Fibroblast of upper back skin (primary cell): ENCODE results near the gene TRIM34.
"Not testable (repeated sequence)": the region's sequence is repeated elsewhere in the genome, so short reads cannot be mapped to it uniquely, and the experiment has no call there.

ENCODE experiments used
- DNase-seq: peaks from one replicate; pipeline ENCODE4 v3.0.0-alpha.2; 2013

TRIM34 gene

GRCh38 chr11:5624489-5625279 lies at the start of gene TRIM34:
Gene TRIM34, plus strand, starts transcription at chr11:5625001. Its CDS starts 7,331 bp downstream, at chr11:5632332.
- DNase-seq = peak; percentile 62

- no peak for DNase-seq
Measured at GRCh38 chr11:5575152-5575551, 49.6 kb upstream of the TRIM34 start.

- no peak for DNase-seq
Measured at GRCh38 chr11:5577101-5577500, 47.7 kb upstream of the TRIM34 start.

- no peak for DNase-seq
Measured at GRCh38 chr11:5580577-5580976, 44.2 kb upstream of the TRIM34 start, which contains the start of gene OR52B6. Gene OR52B6, plus strand, starts transcription at chr11:5580877. Its CDS starts 0 bp downstream, at chr11:5580877.

- no peak for DNase-seq
Measured at GRCh38 chr11:5581014-5581413, 43.8 kb upstream of the TRIM34 start.

GRCh38 chr11:5584458-5584857 lies 40.3 kb upstream of the TRIM34 start:
- not testable (repeated sequence) for DNase-seq

GRCh38 chr11:5589906-5590305 lies 34.9 kb upstream of the TRIM34 start:
- not testable (repeated sequence) for DNase-seq

- DNase-seq = no peak
Measured at GRCh38 chr11:5591613-5592012, 33.2 kb upstream of the TRIM34 start.

GRCh38 chr11:5592615-5593014 lies 32.2 kb upstream of the TRIM34 start:
- DNase-seq = no peak

GRCh38 chr11:5593146-5593545 lies 31.7 kb upstream of the TRIM34 start:
- no peak for DNase-seq

- peak; percentile 66 for DNase-seq
Measured at GRCh38 chr11:5596607-5597201, 28.1 kb upstream of the TRIM34 start, which contains the start of gene TRIM6. Gene TRIM6, plus strand, starts transcription at chr11:5596637. Its CDS starts 261 bp downstream, at chr11:5596898.

- DNase-seq = no peak
Measured at GRCh38 chr11:5597953-5598352, 26.8 kb upstream of the TRIM34 start.

GRCh38 chr11:5600374-5600851 lies 24.4 kb upstream of the TRIM34 start:
- peak; percentile 79 for DNase-seq

GRCh38 chr11:5602791-5603190 lies 22.0 kb upstream of the TRIM34 start:
- DNase-seq = peak; percentile 44

- DNase-seq = no peak
Measured at GRCh38 chr11:5603326-5603725, 21.5 kb upstream of the TRIM34 start.

GRCh38 chr11:5604896-5605295 lies 19.9 kb upstream of the TRIM34 start:
- DNase-seq = no peak

- DNase-seq = peak; percentile 73
Measured at GRCh38 chr11:5605849-5606248, 19.0 kb upstream of the TRIM34 start.

- peak; percentile 22 for DNase-seq
Measured at GRCh38 chr11:5608808-5609207, 16.0 kb upstream of the TRIM34 start.

- DNase-seq = no peak
Measured at GRCh38 chr11:5610446-5610845, 14.4 kb upstream of the TRIM34 start.

GRCh38 chr11:5611627-5612026 lies 13.2 kb upstream of the TRIM34 start:
- no peak for DNase-seq

GRCh38 chr11:5618807-5619206 lies 6.0 kb upstream of the TRIM34 start:
- DNase-seq = peak; percentile 58

- peak; percentile 55 for DNase-seq
Measured at GRCh38 chr11:5620651-5621521, 3.9 kb upstream of the TRIM34 start.

GRCh38 chr11:5621580-5621979 lies 3.2 kb upstream of the TRIM34 start:
- no peak for DNase-seq
